Tibial artery (tissue), 4 donors: ENCODE results near the gene CDH22.

ENCODE experiments used
- DNase-seq, 2 donors: peaks; one replicate each; pipeline ENCODE4 v3.0.0-alpha.2; 2019
- H3K27ac ChIP-seq, 2 donors: fragments of 200-600 bp; sonication (generic) in 1 of 2; 1 replicate in 1 of 2; 2 replicates in 1 of 2; pipeline ENCODE4 v1.5.1; 2018 to 2019; ENCODE audit warnings: mild to moderate bottlenecking in 1 of 2
- H3K27me3 ChIP-seq, 2 donors: fragments of 200-600 bp; sonication (generic) in 1 of 2; one replicate each; pipeline versions ENCODE4 v1.5.1 to v1.6.0; 2016 to 2019
- H3K36me3 ChIP-seq, 3 donors: fragments of 200-600 bp; sonication (generic) in 2 of 3; one replicate each; pipeline ENCODE4 v1.5.1; 2016 to 2019; ENCODE audit warnings: mild to moderate bottlenecking in 2 of 3
- H3K4me1 ChIP-seq, 4 donors: fragments of 200-600 bp; sonication (generic) in 2 of 4; 1 replicate in 3 of 4; 2 replicates in 1 of 4; pipeline ENCODE4 v1.5.1; 2016 to 2019
- H3K4me3 ChIP-seq, 2 donors: fragments of 200-600 bp; sonication (generic) in 1 of 2; 1 replicate in 1 of 2; 2 replicates in 1 of 2; pipeline ENCODE4 v1.5.1; 2018 to 2019; ENCODE audit warnings: mild to moderate bottlenecking in 2 of 2
- H3K9me3 ChIP-seq, 3 donors: fragments of 200-600 bp; sonication (generic) in 1 of 3; one replicate each; pipeline ENCODE4 v1.5.1; 2016 to 2019
- CTCF ChIP-seq, 2 experiments: fragments of 200-600 bp in 1 of 2; fragments of 450-650 bp in 1 of 2; IDR thresholded peaks; one replicate each; pipeline ENCODE4 v1.5.1; 2017 to 2019; ENCODE audit warnings: antibody characterized with exemption in 2 of 2, mild to moderate bottlenecking in 1 of 2, moderate library complexity in 1 of 2
- intact Hi-C: fragments of 100-400 bp; cut with DNase I; formaldehyde crosslinking; loops from one replicate; pipeline ENCODE4 v1.15.0; 2023; ENCODE audit warnings: low total_unique reads

Gene CDH22

GRCh38 chr20:46233701-46234100, 74.6 kb downstream of the CDH22 start:
- Histone ChIP-seq H3K36me3 (no peaks in the 10 kb centered on the region), H3K27me3 (peaks cover 0 to 50% of the 10 kb centered on the region in 2 donors), H3K9me3 (no peaks in the 10 kb centered on the region), H3K4me1 (no peaks in the 10 kb centered on the region), H3K27ac (no peak overlapping the region), H3K4me3 (no peak overlapping the region)
- intact Hi-C loops, result no loop called here
- no peak for DNase-seq
- no peak for TF ChIP-seq CTCF (IDR thresholded peaks at IDR 0.05)

- DNase-seq, result no peak
- no peak for TF ChIP-seq CTCF (IDR thresholded peaks at IDR 0.05)
- H3K9me3 ChIP-seq, result no peaks in the 10 kb centered on the region
- intact Hi-C loops, result no loop called here
- H3K27me3 ChIP-seq, result peaks cover 0 to 52% of the 10 kb centered on the region in 2 donors
- H3K4me3 ChIP-seq, result no peak overlapping the region
- no peak overlapping the region for H3K27ac ChIP-seq
- no peaks in the 10 kb centered on the region for H3K4me1 ChIP-seq
- no peaks in the 10 kb centered on the region for H3K36me3 ChIP-seq
Observed at GRCh38 chr20:46232539-46232938, 75.8 kb downstream of the CDH22 start.

- H3K27me3 ChIP-seq, result peaks cover 0 to 58% of the 10 kb centered on the region in 2 donors
- intact Hi-C loops, result no loop called here
- no peaks in the 10 kb centered on the region for H3K9me3 ChIP-seq
- no peak for DNase-seq
- H3K4me3 ChIP-seq, result no peak overlapping the region
- H3K4me1 ChIP-seq, result no peaks in the 10 kb centered on the region
- no peaks in the 10 kb centered on the region for H3K36me3 ChIP-seq
- no peak for TF ChIP-seq CTCF (IDR thresholded peaks at IDR 0.05)
- no peak overlapping the region for H3K27ac ChIP-seq
Observed at GRCh38 chr20:46230801-46231282, 77.5 kb downstream of the CDH22 start.

- no peak for TF ChIP-seq CTCF (IDR thresholded peaks at IDR 0.05)
- intact Hi-C loops, result no loop called here
Observed at GRCh38 chr20:46230106-46230491, 78.2 kb downstream of the CDH22 start.

GRCh38 chr20:46229478-46230105, 78.7 kb downstream of the CDH22 start:
- no peaks in the 10 kb centered on the region for H3K36me3 ChIP-seq
- DNase-seq, result no peak
- TF ChIP-seq CTCF (IDR thresholded peaks at IDR 0.05), result no peak
- no peak overlapping the region for H3K27ac ChIP-seq
- H3K4me1 ChIP-seq, result no peaks in the 10 kb centered on the region
- intact Hi-C loops, result no loop called here
- peaks cover 0 to 67% of the 10 kb centered on the region in 2 donors for H3K27me3 ChIP-seq
- no peak overlapping the region for H3K4me3 ChIP-seq
- H3K9me3 ChIP-seq, result no peaks in the 10 kb centered on the region

More at GRCh38 chr20:46230106-46230491, 78.2 kb downstream of the CDH22 start:
- no peak overlapping the region for H3K4me3 ChIP-seq
- H3K27me3 ChIP-seq, result peaks cover 0 to 62% of the 10 kb centered on the region in 2 donors
- H3K4me1 ChIP-seq, result no peaks in the 10 kb centered on the region
- no peak overlapping the region for H3K27ac ChIP-seq
- DNase-seq, result no peak
- no peaks in the 10 kb centered on the region for H3K9me3 ChIP-seq
- no peaks in the 10 kb centered on the region for H3K36me3 ChIP-seq
